Measurements from ENCODE around the gene SUSD2. TPM values are rescaled to one million over a fixed set of nuclear protein-coding genes. Genes with fewer than 3 reads are reported as not detected.

Gene SUSD2
- polyA plus RNA-seq, 2 of the 4 experiments (the other 2 are of a cell fraction) = 12.7 to 51.9 TPM

- WGBS (ENCODE audit: missing lambda C conversion rate) = 94% methylated on average over 7 of the region's 12 CpGs
- Histone ChIP-seq H3K4me1 (no peaks in the 10 kb centered on the region), H3K9me3 (no peaks in the 10 kb centered on the region), H3K27ac (no peak overlapping the region), H3K4me3 (no peak overlapping the region), H3K4me2 (no peak overlapping the region)
- no peak for TF ChIP-seq CTCF (IDR thresholded peaks at IDR 0.05)
- TF ChIP-seq MAZ (IDR thresholded peaks at IDR 0.05; ENCODE audit: borderline replicate concordance, low read depth, low read length) = no peak
- no peak for TF ChIP-seq HDAC2 (IDR thresholded peaks at IDR 0.05)
- no peak for TF ChIP-seq ESRRA (IDR thresholded peaks at IDR 0.05; ENCODE audit: borderline replicate concordance, low read length)
- no peak for TF ChIP-seq CHD2 (IDR thresholded peaks at IDR 0.05; ENCODE audit: low read length, partially characterized antibody)
- FAIRE-seq (no peak), DNase-seq (ENCODE audit: low read depth in 1 of 2, low spot score in 1 of 2) (no peak), ATAC-seq (no peak)
- CTCF ChIA-PET = interaction anchor here (0.9 to 6.2 kb wide), 4 partner anchors 10 to 78 kb away, joined by 3 to 55 read pairs (median 6); no protein-coding TSS in a partner anchor
- POLR2A ChIA-PET = no interaction called here
These were observed 11.7 kb upstream of the SUSD2 start for GRCh38 chr22:24169439-24170058.

GRCh38 chr22:24170188-24170587, 11.1 kb upstream of the SUSD2 start:
- ATAC-seq (no peak), FAIRE-seq (no peak), DNase-seq (ENCODE audit: low read depth in 1 of 2, low spot score in 1 of 2) (no peak)
- WGBS (ENCODE audit: missing lambda C conversion rate) = 89% methylated on average over 12 of the region's 12 CpGs
- Histone ChIP-seq H3K4me2 (no peak overlapping the region), H3K4me3 (no peak overlapping the region), H3K4me1 (0 out of 3 replicates have a peak, but pooled peaks cover 2% of the 10 kb centered on the region), H3K9me3 (no peaks in the 10 kb centered on the region), H3K27ac (no peak overlapping the region)
- TF ChIP-seq RARB (CRISPR knock-in tag; IDR thresholded peaks at IDR 0.05) = no peak
- no peak for TF ChIP-seq RFX5 (IDR thresholded peaks at IDR 0.05)
- TF ChIP-seq EHMT2 (IDR thresholded peaks at IDR 0.05; ENCODE audit: low read depth) = no peak
- TF ChIP-seq ZC3H11A (IDR thresholded peaks at IDR 0.05) = no peak
- CTCF ChIA-PET = interaction anchor here (0.5 to 2.9 kb wide), 5 partner anchors 13 to 185 kb away, joined by 3 to 9 read pairs (median 4); no protein-coding TSS in a partner anchor
- POLR2A ChIA-PET = no interaction called here

- no peak for ATAC-seq
- H3K27ac ChIP-seq = no peak overlapping the region
- no peak for FAIRE-seq
- no peak for DNase-seq (ENCODE audit: low read depth in 1 of 2, low spot score in 1 of 2)
- H3K4me2 ChIP-seq = no peak overlapping the region
- H3K9me3 ChIP-seq = no peaks in the 10 kb centered on the region
- no peak overlapping the region for H3K4me3 ChIP-seq
- TF ChIP-seq NR3C1 (IDR thresholded peaks at IDR 0.05) (no peak), HOXB5 (CRISPR knock-in tag; IDR thresholded peaks at IDR 0.05) (no peak), HMGXB4 (CRISPR knock-in tag; IDR thresholded peaks at IDR 0.05; ENCODE audit: borderline replicate concordance) (no peak), ZNF302 (CRISPR knock-in tag; IDR thresholded peaks at IDR 0.05) (no peak), ZC3H11A (IDR thresholded peaks at IDR 0.05) (no peak), BHLHE40 (IDR thresholded peaks at IDR 0.05; ENCODE audit: low read depth, low read length) (no peak), JUN (IDR thresholded peaks at IDR 0.05) (no peak), ZFP36 (IDR thresholded peaks at IDR 0.05; ENCODE audit: borderline replicate concordance, partially characterized antibody) (no peak), HDAC2 (IDR thresholded peaks at IDR 0.05) (no peak), POLR2A (IDR thresholded peaks at IDR 0.05; ENCODE audit: low read length) (no peak), EHF (CRISPR knock-in tag; IDR thresholded peaks at IDR 0.05) (no peak), CHD2 (IDR thresholded peaks at IDR 0.05; ENCODE audit: low read length, partially characterized antibody) (no peak), SREBF2 (IDR thresholded peaks at IDR 0.05) (no peak), RNF2 (IDR thresholded peaks at IDR 0.05; ENCODE audit: borderline replicate concordance, low read depth) (no peak), EHMT2 (IDR thresholded peaks at IDR 0.05; ENCODE audit: low read depth) (no peak), RCOR1 (IDR thresholded peaks at IDR 0.05; ENCODE audit: low read depth, low read length) (no peak), FOSL2 (IDR thresholded peaks at IDR 0.05) (no peak), FOSL2 (CRISPR knock-in tag; IDR thresholded peaks at IDR 0.05) (no peak), RFX5 (IDR thresholded peaks at IDR 0.05) (no peak)
- TF ChIP-seq, protein P1, sequence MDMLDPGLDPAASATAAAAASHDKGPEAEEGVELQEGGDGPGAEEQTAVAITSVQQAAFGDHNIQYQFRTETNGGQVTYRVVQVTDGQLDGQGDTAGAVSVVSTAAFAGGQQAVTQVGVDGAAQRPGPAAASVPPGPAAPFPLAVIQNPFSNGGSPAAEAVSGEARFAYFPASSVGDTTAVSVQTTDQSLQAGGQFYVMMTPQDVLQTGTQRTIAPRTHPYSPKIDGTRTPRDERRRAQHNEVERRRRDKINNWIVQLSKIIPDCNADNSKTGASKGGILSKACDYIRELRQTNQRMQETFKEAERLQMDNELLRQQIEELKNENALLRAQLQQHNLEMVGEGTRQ (IDR thresholded peaks at IDR 0.05) = no peak
- TF ChIP-seq, protein P2, sequence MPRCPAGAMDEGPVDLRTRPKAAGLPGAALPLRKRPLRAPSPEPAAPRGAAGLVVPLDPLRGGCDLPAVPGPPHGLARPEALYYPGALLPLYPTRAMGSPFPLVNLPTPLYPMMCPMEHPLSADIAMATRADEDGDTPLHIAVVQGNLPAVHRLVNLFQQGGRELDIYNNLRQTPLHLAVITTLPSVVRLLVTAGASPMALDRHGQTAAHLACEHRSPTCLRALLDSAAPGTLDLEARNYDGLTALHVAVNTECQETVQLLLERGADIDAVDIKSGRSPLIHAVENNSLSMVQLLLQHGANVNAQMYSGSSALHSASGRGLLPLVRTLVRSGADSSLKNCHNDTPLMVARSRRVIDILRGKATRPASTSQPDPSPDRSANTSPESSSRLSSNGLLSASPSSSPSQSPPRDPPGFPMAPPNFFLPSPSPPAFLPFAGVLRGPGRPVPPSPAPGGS (IDR thresholded peaks at IDR 0.05) = no peak
- CTCF ChIA-PET = interaction anchor here (0.5 to 1.9 kb wide), 4 partner anchors 14 to 186 kb away, joined by 3 to 9 read pairs (median 4); no protein-coding TSS in a partner anchor
- 100% methylated on average over 1 of the region's 5 CpGs for WGBS (ENCODE audit: missing lambda C conversion rate)
- POLR2A ChIA-PET = interaction anchor here (0.6 kb wide), 1 partner anchor 35 kb away, joined by 4 read pairs; no protein-coding TSS in a partner anchor
- 0 out of 3 replicates have a peak, but pooled peaks cover 2% of the 10 kb centered on the region for H3K4me1 ChIP-seq
These were observed 10.7 kb upstream of the SUSD2 start for GRCh38 chr22:24170632-24171031.

Measured in A549 (cell line).